A673 (cell line): ENCODE measurements around the gene TAS2R1. TPM values are rescaled to one million over a fixed set of nuclear protein-coding genes. Genes with fewer than 3 reads are reported as not detected.
"Not testable (repeated sequence)": the region's sequence is repeated elsewhere in the genome, so short reads cannot be mapped to it uniquely, and the experiment has no call there.

Experiments
- BruUV-seq: library from RNA; stranded (reverse); fragments of 400-500 nt; replicated peaks from 2 replicates; lab custom pipeline; 2021; lab: Mats Ljungman, UMichigan
- CTCF ChIA-PET: fragments of 300-600 bp; sonication (Branson Sonifier 250); formaldehyde crosslinking; loops from one replicate; lab custom pipeline; 2022; ENCODE audit warnings: antibody characterized with exemption; lab: Charles Lee
- POLR2A ChIA-PET: fragments of 300-600 bp; sonication (Branson Sonifier 250); formaldehyde crosslinking; loops from one replicate; lab custom pipeline; 2022; ENCODE audit warnings: antibody characterized with exemption; ENCODE audit not compliant: low non-redundant PET; lab: Charles Lee
- DNase-seq: peaks from one replicate; pipeline ENCODE4 v3.0.0-alpha.2; 2015; ENCODE audit warnings: low spot score
- H3K27ac ChIP-seq: fragments of 200-600 bp; sonication (generic); 2 replicates; pipeline ENCODE4 v1.5.1; 2016; ENCODE audit warnings: mixed run types, low read depth, mild to moderate bottlenecking, mixed read lengths, antibody characterized with exemption, low read length; ENCODE audit not compliant: poor library complexity, severe bottlenecking
- H3K27me3 ChIP-seq: fragments of 200-600 bp; sonication (generic); replicated peaks from 2 replicates; pipeline ENCODE4 v1.6.1; 2017; ENCODE audit warnings: mixed run types, low read depth, mild to moderate bottlenecking, mixed read lengths, antibody characterized with exemption, low read length; ENCODE audit not compliant: insufficient read depth, poor library complexity
- H3K36me3 ChIP-seq: fragments of 200-600 bp; sonication (generic); 2 replicates; pipeline ENCODE4 v1.6.1; 2016; ENCODE audit warnings: mixed run types, mild to moderate bottlenecking, mixed read lengths, antibody characterized with exemption, low read length; ENCODE audit not compliant: insufficient read depth, poor library complexity, severe bottlenecking
- H3K4me1 ChIP-seq: fragments of 200-600 bp; sonication (generic); 2 replicates; pipeline ENCODE4 v1.6.1; 2017; ENCODE audit warnings: mixed run types, mild to moderate bottlenecking, mixed read lengths, antibody characterized with exemption, low read length; ENCODE audit not compliant: insufficient read depth, poor library complexity, severe bottlenecking
- H3K4me3 ChIP-seq: fragments of 200-600 bp; sonication (generic); 2 replicates; pipeline ENCODE4 v1.5.1; 2016; ENCODE audit warnings: low read depth, mixed run types, mild to moderate bottlenecking, mixed read lengths, low read length; ENCODE audit not compliant: poor library complexity, severe bottlenecking
- H3K9me3 ChIP-seq: fragments of 200-600 bp; sonication (generic); 2 replicates; pipeline ENCODE4 v1.6.1; 2016; ENCODE audit warnings: mixed run types, low read depth, mild to moderate bottlenecking, mixed read lengths, antibody characterized with exemption, low read length; ENCODE audit not compliant: poor library complexity, severe bottlenecking
- EZH2 ChIP-seq: fragments of 200-600 bp; sonication (generic); IDR thresholded peaks from 2 replicates; pipeline ENCODE4 v1.6.1; 2017; ENCODE audit warnings: borderline replicate concordance, low read depth, mild to moderate bottlenecking, mixed read lengths, antibody characterized with exemption, low read length; ENCODE audit not compliant: poor library complexity, severe bottlenecking
- intact Hi-C: fragments of 100-400 bp; cut with micrococcal nuclease; formaldehyde crosslinking; loops from one replicate; pipeline ENCODE4 v1.10.0; 2022; ENCODE audit not compliant: unreplicated experiment
- total RNA-seq: library from RNA; stranded (reverse); gene quantifications from 2 replicates; pipeline ENCODE4 v1.2.3, GENCODE V29; 2021
- TF ChIP-seq, protein P1 (sequence below): fragments of 300-800, 200-600 bp; sonication (generic); conservative IDR thresholded peaks from 2 replicates; pipeline ENCODE4 v1.5.1; 2017; ENCODE audit warnings: low read depth, mild to moderate bottlenecking, antibody characterized with exemption, low read length, moderate library complexity, mixed read lengths

Gene TAS2R1
- total RNA-seq, 1 experiment from 2014 or later, result not detected

DNA sequence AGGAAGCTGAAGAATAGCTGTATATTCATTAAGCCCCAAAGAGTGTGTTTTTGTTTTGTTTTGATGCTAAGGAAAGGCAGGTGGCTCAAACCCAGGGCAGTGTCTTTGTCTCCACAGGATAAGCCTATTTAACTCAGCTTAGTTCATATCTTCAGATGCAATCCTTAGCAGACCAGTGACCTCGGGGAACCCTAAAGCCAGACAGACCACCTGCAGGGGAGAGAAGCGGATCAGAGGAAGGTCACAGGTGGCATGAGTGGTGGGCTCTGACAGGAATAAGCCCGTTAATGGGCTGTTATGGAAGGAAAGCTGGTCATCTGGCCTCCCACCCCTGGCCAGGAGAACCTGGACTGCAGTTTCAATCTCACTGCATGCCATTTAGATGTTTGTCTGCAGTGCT lies 30.8 kb downstream of the TAS2R1 start:
- H3K27me3 ChIP-seq, result no peaks in the 10 kb centered on the region
- H3K4me1 ChIP-seq, result no peaks in the 10 kb centered on the region
- no TSS peak for BruUV-seq
- intact Hi-C loops, result no loop called here
- CTCF ChIA-PET, result no interaction called here
- DNase-seq, result no peak
- no peak overlapping the region for H3K27ac ChIP-seq
- H3K9me3 ChIP-seq, result no peaks in the 10 kb centered on the region
- no peak overlapping the region for H3K4me3 ChIP-seq
- H3K36me3 ChIP-seq, result no peaks in the 10 kb centered on the region
- POLR2A ChIA-PET, result interaction anchor here (0.7 kb wide), 1 partner anchor 89 kb away, joined by 3 read pairs; no protein-coding TSS in a partner anchor
- TF ChIP-seq EZH2, result no peak
- TF ChIP-seq, protein P1, sequence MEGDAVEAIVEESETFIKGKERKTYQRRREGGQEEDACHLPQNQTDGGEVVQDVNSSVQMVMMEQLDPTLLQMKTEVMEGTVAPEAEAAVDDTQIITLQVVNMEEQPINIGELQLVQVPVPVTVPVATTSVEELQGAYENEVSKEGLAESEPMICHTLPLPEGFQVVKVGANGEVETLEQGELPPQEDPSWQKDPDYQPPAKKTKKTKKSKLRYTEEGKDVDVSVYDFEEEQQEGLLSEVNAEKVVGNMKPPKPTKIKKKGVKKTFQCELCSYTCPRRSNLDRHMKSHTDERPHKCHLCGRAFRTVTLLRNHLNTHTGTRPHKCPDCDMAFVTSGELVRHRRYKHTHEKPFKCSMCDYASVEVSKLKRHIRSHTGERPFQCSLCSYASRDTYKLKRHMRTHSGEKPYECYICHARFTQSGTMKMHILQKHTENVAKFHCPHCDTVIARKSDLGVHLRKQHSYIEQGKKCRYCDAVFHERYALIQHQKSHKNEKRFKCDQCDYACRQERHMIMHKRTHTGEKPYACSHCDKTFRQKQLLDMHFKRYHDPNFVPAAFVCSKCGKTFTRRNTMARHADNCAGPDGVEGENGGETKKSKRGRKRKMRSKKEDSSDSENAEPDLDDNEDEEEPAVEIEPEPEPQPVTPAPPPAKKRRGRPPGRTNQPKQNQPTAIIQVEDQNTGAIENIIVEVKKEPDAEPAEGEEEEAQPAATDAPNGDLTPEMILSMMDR, result no peak

DNA sequence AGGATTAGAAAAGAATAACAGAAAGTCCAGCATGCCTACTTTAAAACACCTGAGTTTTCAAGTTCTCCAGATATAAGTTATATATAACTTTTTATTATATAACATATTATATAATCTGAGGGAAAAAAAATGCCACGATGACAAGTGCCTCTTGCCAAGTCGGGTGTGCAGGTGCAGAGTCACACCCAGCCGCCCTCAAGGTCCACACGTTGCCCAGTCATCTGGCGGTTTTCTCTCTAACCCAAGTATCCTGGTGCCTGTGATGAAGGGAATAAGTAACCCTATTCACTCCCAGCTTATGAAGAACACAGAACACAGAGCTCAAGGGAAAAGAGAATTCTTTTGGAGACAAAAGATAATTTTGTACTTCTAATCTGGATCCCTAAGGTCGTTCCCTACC lies 31.8 kb downstream of the TAS2R1 start:
- DNase-seq, H3K4me1 ChIP-seq, intact Hi-C loops, H3K4me3 ChIP-seq, H3K36me3 ChIP-seq, H3K9me3 ChIP-seq, H3K27me3 ChIP-seq, POLR2A ChIA-PET, H3K27ac ChIP-seq, CTCF ChIA-PET, BruUV-seq: not testable (repeated sequence)

DNA sequence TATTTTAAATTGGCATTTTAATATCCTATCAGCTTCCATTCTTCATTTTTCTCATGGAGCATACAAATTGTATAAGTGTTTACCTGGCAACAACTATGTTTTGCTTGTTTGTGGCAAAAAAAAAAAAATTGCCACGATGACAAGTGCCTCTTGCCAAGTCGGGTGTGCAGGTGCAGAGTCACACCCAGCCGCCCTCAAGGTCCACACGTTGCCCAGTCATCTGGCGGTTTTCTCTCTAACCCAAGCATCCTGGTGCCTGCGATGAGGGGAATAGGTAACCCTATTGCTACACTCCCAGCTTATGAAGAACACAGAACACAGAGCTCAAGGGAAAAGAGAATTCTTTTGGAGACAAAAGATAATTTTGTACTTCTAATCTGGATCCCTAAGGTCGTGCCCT lies 32.8 kb downstream of the TAS2R1 start:
- CTCF ChIA-PET, DNase-seq, POLR2A ChIA-PET: not testable (repeated sequence)

GRCh38 chr5:9596824-9597223 lies 33.3 kb downstream of the TAS2R1 start:
- Histone ChIP-seq H3K36me3 (no peaks in the 10 kb centered on the region), H3K27me3 (no peaks in the 10 kb centered on the region), H3K4me1 (no peaks in the 10 kb centered on the region), H3K4me3 (no peak overlapping the region), H3K27ac (no peak overlapping the region), H3K9me3 (no peaks in the 10 kb centered on the region)
- intact Hi-C loops, result no loop called here
- CTCF ChIA-PET, result no interaction called here
- no TSS peak for BruUV-seq
- TF ChIP-seq EZH2, result no peak
- TF ChIP-seq, protein P1, result no peak
- no peak for DNase-seq
- POLR2A ChIA-PET, result no interaction called here

More for the DNA sequence above, 32.8 kb downstream of the TAS2R1 start:
- BruUV-seq, intact Hi-C loops, H3K27me3 ChIP-seq, H3K9me3 ChIP-seq, H3K27ac ChIP-seq, H3K36me3 ChIP-seq, H3K4me1 ChIP-seq, H3K4me3 ChIP-seq: not testable (repeated sequence)
